AG09319 (cell line): ENCODE results near the gene CFAP65.
A peak's percentile ranks its signal among the peaks of the same experiment; 100 is the strongest.

ENCODE experiments used
- DNase-seq: peaks from one replicate; pipeline ENCODE4 v3.0.0-alpha.2; 2010; ENCODE audit warnings: low read depth; ENCODE audit errors: extremely low read depth
- CTCF ChIP-seq: IDR thresholded peaks from 2 replicates; pipeline ENCODE4 v1.5.1; 2011; ENCODE audit warnings: low read depth, mild to moderate bottlenecking, inconsistent platforms, low read length, moderate library complexity

The CFAP65 gene

GRCh38 chr2:219003979-219004378, 37.3 kb downstream of the CFAP65 start:
- no peak for TF ChIP-seq CTCF
- DNase-seq = no peak

GRCh38 chr2:219003267-219003634, 38.1 kb downstream of the CFAP65 start:
- DNase-seq = no peak
- no peak for TF ChIP-seq CTCF

- DNase-seq = no peak
- peak; percentile 9 for TF ChIP-seq CTCF
Measured at GRCh38 chr2:219002395-219003266, 38.7 kb downstream of the CFAP65 start.

GRCh38 chr2:219001577-219002394, 39.5 kb downstream of the CFAP65 start:
- no peak for TF ChIP-seq CTCF
- DNase-seq = no peak

GRCh38 chr2:219001100-219001576, 40.2 kb downstream of the CFAP65 start:
- DNase-seq = no peak
- no peak for TF ChIP-seq CTCF

- no peak for TF ChIP-seq CTCF
Measured at GRCh38 chr2:219000569-219000960, 40.8 kb downstream of the CFAP65 start.

More at GRCh38 chr2:219000569-219000960, 40.8 kb downstream of the CFAP65 start:
- DNase-seq = no peak
